ENCODE results near the gene PEX7. TPM values are rescaled to one million over a fixed set of nuclear protein-coding genes. Genes with fewer than 3 reads are reported as not detected.

PEX7 gene
- total and polyA plus RNA-seq, 2 of the 8 experiments (the other 6 are each of a cell fraction or from before 2014, with no cell fraction given) = 6.4 to 11.0 TPM

DNA sequence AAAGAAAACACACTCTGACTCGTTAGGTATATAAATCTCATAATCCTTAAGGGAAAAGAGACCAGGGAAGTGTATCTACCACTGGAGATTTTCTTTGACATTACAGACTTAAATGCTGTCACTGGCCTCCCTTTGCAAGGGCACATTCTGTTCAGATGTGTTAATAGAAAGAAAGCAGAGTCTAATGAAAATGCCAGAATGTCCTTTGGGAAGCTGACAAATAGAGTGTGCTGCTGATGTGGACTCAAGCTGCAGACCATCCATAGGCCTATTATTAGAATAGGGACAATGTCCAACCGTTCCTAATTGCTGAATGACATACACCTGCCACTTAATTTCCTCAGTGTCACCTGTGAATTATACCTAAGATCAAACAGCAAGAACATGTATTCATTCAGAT is 140.9 kb downstream of the PEX7 start:
- Histone ChIP-seq H4K91ac (replicated peaks; ENCODE audit: insufficient read length, low read length) (no peak overlapping the region), H3K4me2 (ENCODE audit: insufficient read depth in 1 of 2, low read depth in 2 of 2, low read length in 2 of 2) (no peak overlapping the region), H2BK15ac (ENCODE audit: low read length) (no peak overlapping the region), H3K4me3 (ENCODE audit: extremely low read depth in 1 of 4, insufficient read depth in 2 of 4, low read depth in 3 of 4, low read length in 4 of 4) (no peak overlapping the region), H4K20me1 (replicated peaks in 1 of 2; ENCODE audit: control insufficient read depth in 1 of 2, insufficient read depth in 2 of 2, low read length in 2 of 2) (no peaks in the 10 kb centered on the region), H3K4me1 (replicated peaks in 1 of 4; ENCODE audit: control insufficient read depth in 3 of 4, insufficient read depth in 4 of 4, low read length in 3 of 4) (peaks cover 0 to 12% (median 8%) of the 10 kb centered on the region in 4 experiments; a peak in 5 of 7 replicates), H2BK5ac (ENCODE audit: low read depth, low read length) (no peak overlapping the region), H2BK20ac (ENCODE audit: low read length) (no peak overlapping the region), H3K9ac (replicated peaks in 1 of 4; ENCODE audit: extremely low read depth in 1 of 4, low read depth in 3 of 4, low read length in 3 of 4) (no peak overlapping the region), H4K5ac (ENCODE audit: insufficient read length, low read depth, low read length) (no peak overlapping the region), H3K23me2 (ENCODE audit: low read depth, low read length) (no peaks in the 10 kb centered on the region), H3K27ac (ENCODE audit: low read depth, low read length) (no peak overlapping the region), H3K9me3 (ENCODE audit: insufficient read depth in 2 of 2, low read depth in 1 of 2, low read length in 1 of 2) (no peaks in the 10 kb centered on the region), H2AK5ac (ENCODE audit: low read depth, low read length) (no peak overlapping the region), H2BK120ac (replicated peaks; ENCODE audit: low read depth, low read length) (no peak overlapping the region), H3K79me2 (ENCODE audit: control insufficient read depth in 1 of 2, insufficient read depth in 2 of 2, low read length in 2 of 2) (no peaks in the 10 kb centered on the region), H3K23ac (ENCODE audit: insufficient read length) (no peak overlapping the region), H2AFZ (ENCODE audit: low read length) (no peak overlapping the region), H3K56ac (replicated peaks; ENCODE audit: insufficient read length, low read depth, low read length) (no peak overlapping the region), H3K14ac (ENCODE audit: insufficient read length) (no peak overlapping the region), H3K27me3 (replicated peaks in 1 of 4; ENCODE audit: control insufficient read depth in 3 of 4, extremely low read depth in 1 of 4, insufficient read depth in 3 of 4, low read length in 3 of 4) (no peaks in the 10 kb centered on the region), H3K79me1 (ENCODE audit: low read depth, low read length) (no peaks in the 10 kb centered on the region), H3K4ac (replicated peaks; ENCODE audit: insufficient read length, low read depth, low read length) (no peak overlapping the region), H3K18ac (ENCODE audit: extremely low read depth, low read length) (no peak overlapping the region), H3K36me3 (ENCODE audit: control insufficient read depth in 2 of 4, insufficient read depth in 4 of 4, low read length in 3 of 4) (no peaks in the 10 kb centered on the region), H4K8ac (ENCODE audit: extremely low read depth, insufficient read depth, low read length) (no peak overlapping the region), H2BK12ac (ENCODE audit: low read depth, low read length) (no peak overlapping the region)
- FAIRE-seq = no peak
- ChIA-PET CTCF (ENCODE audit: partially characterized antibody) (interaction anchor here (0.7 to 1.7 kb wide), 6 partner anchors 20 to 1043 kb away, joined by 3 to 7 read pairs (median 4); no protein-coding TSS in a partner anchor), POLR2A (ENCODE audit: partially characterized antibody) (interaction anchor here (1.7 kb wide), 1 partner anchor 27 kb away, joined by 5 read pairs; no protein-coding TSS in a partner anchor)
- 94% methylated on average over 2 of the region's 2 CpGs; no CpG with 5 or more reads in 1 of the 2 experiments for WGBS, 2 experiments (ENCODE audit: extremely low coverage in 1 of 2, insufficient coverage in 1 of 2, insufficient read length in 1 of 2, insufficient replicate concordance in 2 of 2, low coverage in 1 of 2, low lambda C conversion rate in 2 of 2, missing lambda C conversion rate in 1 of 2)
- no peak for DNase-seq (ENCODE audit: low read depth in 1 of 2, low spot score in 2 of 2)
- no peak for TF ChIP-seq CREB1 (IDR thresholded peaks at IDR 0.05)
- no peak for TF ChIP-seq SP1 (IDR thresholded peaks at IDR 0.05; ENCODE audit: low read depth, low read length)
- TF ChIP-seq SRF (IDR thresholded peaks at IDR 0.05; ENCODE audit: low read depth, low read length) = no peak
- TF ChIP-seq HDAC2 (IDR thresholded peaks at IDR 0.05; ENCODE audit: borderline replicate concordance in 1 of 2, low read depth in 2 of 2, low read length in 2 of 2) = no peak
- TF ChIP-seq, protein P1, sequence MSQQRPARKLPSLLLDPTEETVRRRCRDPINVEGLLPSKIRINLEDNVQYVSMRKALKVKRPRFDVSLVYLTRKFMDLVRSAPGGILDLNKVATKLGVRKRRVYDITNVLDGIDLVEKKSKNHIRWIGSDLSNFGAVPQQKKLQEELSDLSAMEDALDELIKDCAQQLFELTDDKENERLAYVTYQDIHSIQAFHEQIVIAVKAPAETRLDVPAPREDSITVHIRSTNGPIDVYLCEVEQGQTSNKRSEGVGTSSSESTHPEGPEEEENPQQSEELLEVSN (IDR thresholded peaks at IDR 0.05) = no peak
- TF ChIP-seq RNF2 (IDR thresholded peaks at IDR 0.05; ENCODE audit: borderline replicate concordance, low read depth, low read length, missing control alignments, poor library complexity, severe bottlenecking) = no peak
- TF ChIP-seq HDAC6 (IDR thresholded peaks at IDR 0.05; ENCODE audit: low read depth, low read length) = no peak
- no peak for TF ChIP-seq ASH2L (IDR thresholded peaks at IDR 0.05; ENCODE audit: low read length)

All from H1 (cell line).